HEK293 (cell line): Measurements from ENCODE around the gene TCIRG1.
A peak's percentile ranks its signal among the peaks of the same experiment; 100 is the strongest.

Experiments
- CTCF ChIA-PET: fragments of 350-600 bp; formaldehyde crosslinking; extraction: SDS; loops from one replicate; lab custom pipeline; 2021; ENCODE audit warnings: antibody characterized with exemption; lab: Yijun Ruan, JAX
- POLR2A ChIA-PET: fragments of 300-600 bp; formaldehyde crosslinking; extraction: SDS; loops from one replicate; lab custom pipeline; 2020; ENCODE audit warnings: antibody characterized with exemption, inconsistent platforms; lab: Yijun Ruan, JAX
- H3K27ac ChIP-seq: fragments of 200-500 bp; sonication (Bioruptor generic); 2 replicates; pipeline ENCODE4 v1.5.1; 2014; ENCODE audit warnings: low read depth, low read length, control low read depth, inconsistent platforms; ENCODE audit errors: extremely low read depth
- H3K36me3 ChIP-seq, 2 experiments: fragments of 200-500 bp in 1 of 2; sonication (Bioruptor generic) in 1 of 2; 1 replicate in 1 of 2; 2 replicates in 1 of 2; pipeline ENCODE4 v1.5.1; 2014 to 2017; ENCODE audit warnings: inconsistent platforms in 2 of 2, low read length in 2 of 2; ENCODE audit not compliant: control insufficient read depth in 2 of 2, insufficient read depth in 1 of 2
- H3K4me1 ChIP-seq: fragments of 200-500 bp; sonication (Bioruptor generic); 2 replicates; pipeline ENCODE4 v1.5.1; 2014; ENCODE audit warnings: mild to moderate bottlenecking, low read length, inconsistent platforms; ENCODE audit not compliant: control insufficient read depth, insufficient read depth
- H3K4me3 ChIP-seq: 2 replicates; pipeline ENCODE4 v1.5.1; 2011; ENCODE audit warnings: low read depth, mild to moderate bottlenecking, control low read depth, low read length, moderate library complexity
- H3K9me3 ChIP-seq: fragments of 200-500 bp; sonication (Bioruptor generic); 2 replicates; pipeline ENCODE4 v1.5.1; 2014; ENCODE audit warnings: low read depth, low read length, inconsistent platforms; ENCODE audit not compliant: control insufficient read depth, insufficient read depth
- FEZF1 ChIP-seq: fragments of 450-650 bp; formaldehyde crosslinking; IDR thresholded peaks from 2 replicates; pipeline ENCODE4 v1.5.1; 2016; ENCODE audit warnings: missing biosample characterization, missing genetic modification characterization
- GLIS1 ChIP-seq: fragments of 450-650 bp; formaldehyde crosslinking; IDR thresholded peaks from 2 replicates; pipeline ENCODE4 v1.5.1; 2016; ENCODE audit warnings: missing biosample characterization, missing genetic modification characterization
- PRDM1 ChIP-seq: fragments of 450-650 bp; formaldehyde crosslinking; IDR thresholded peaks from 2 replicates; pipeline ENCODE4; 2016; ENCODE audit warnings: missing biosample characterization, missing genetic modification characterization
- SALL2 ChIP-seq: fragments of 450-650 bp; formaldehyde crosslinking; IDR thresholded peaks from 2 replicates; pipeline ENCODE4 v1.5.0; 2017; ENCODE audit warnings: missing biosample characterization, mild to moderate bottlenecking, missing genetic modification characterization, borderline replicate concordance
- SP2 ChIP-seq: fragments of 450-650 bp; formaldehyde crosslinking; IDR thresholded peaks from 2 replicates; pipeline ENCODE4 v1.5.1; 2016; ENCODE audit warnings: missing biosample characterization, missing genetic modification characterization
- WT1 ChIP-seq: fragments of 450-650 bp; formaldehyde crosslinking; IDR thresholded peaks from 2 replicates; pipeline ENCODE4 v1.5.1; 2016; ENCODE audit warnings: missing biosample characterization, missing genetic modification characterization
- ZBTB1 ChIP-seq: fragments of 450-650 bp; formaldehyde crosslinking; IDR thresholded peaks from 2 replicates; pipeline ENCODE4 v1.5.1; 2016; ENCODE audit warnings: missing biosample characterization, missing genetic modification characterization
- ZFP41 ChIP-seq: fragments of 450-650 bp; formaldehyde crosslinking; IDR thresholded peaks from 2 replicates; pipeline ENCODE4 v1.5.1; 2016; ENCODE audit warnings: missing biosample characterization, missing genetic modification characterization, borderline replicate concordance
- ZFP69B ChIP-seq: fragments of 450-650 bp; formaldehyde crosslinking; IDR thresholded peaks from 2 replicates; pipeline ENCODE4 v1.5.1; 2016; ENCODE audit warnings: missing biosample characterization, missing genetic modification characterization
- ZIC2 ChIP-seq: fragments of 450-650 bp; formaldehyde crosslinking; IDR thresholded peaks from 2 replicates; pipeline ENCODE4 v1.5.1; 2016; ENCODE audit warnings: missing biosample characterization, missing genetic modification characterization
- ZNF10 ChIP-seq: fragments of 450-650 bp; formaldehyde crosslinking; IDR thresholded peaks from 2 replicates; pipeline ENCODE4 v1.5.1; 2017; ENCODE audit warnings: missing biosample characterization, missing genetic modification characterization
- ZNF138 ChIP-seq: fragments of 450-650 bp; formaldehyde crosslinking; IDR thresholded peaks from 2 replicates; pipeline ENCODE4 v1.5.1; 2016; ENCODE audit warnings: missing biosample characterization, missing genetic modification characterization, borderline replicate concordance
- ZNF16 ChIP-seq: fragments of 450-650 bp; formaldehyde crosslinking; IDR thresholded peaks from 2 replicates; pipeline ENCODE4 v1.5.1; 2016; ENCODE audit warnings: low read depth, missing biosample characterization, missing genetic modification characterization
- ZNF2 ChIP-seq: fragments of 450-650 bp; formaldehyde crosslinking; IDR thresholded peaks from 2 replicates; pipeline ENCODE4 v1.5.1; 2016; ENCODE audit warnings: missing biosample characterization, missing genetic modification characterization
- ZNF211 ChIP-seq: fragments of 450-650 bp; formaldehyde crosslinking; IDR thresholded peaks from 2 replicates; pipeline ENCODE4 v1.5.1; 2016; ENCODE audit warnings: low read depth, missing biosample characterization, missing genetic modification characterization
- ZNF239 ChIP-seq: fragments of 450-650 bp; formaldehyde crosslinking; IDR thresholded peaks from 2 replicates; pipeline ENCODE4 v1.5.1; 2016; ENCODE audit warnings: missing biosample characterization, missing genetic modification characterization
- ZNF311 ChIP-seq: fragments of 450-650 bp; formaldehyde crosslinking; IDR thresholded peaks from 2 replicates; pipeline ENCODE4 v1.5.1; 2017; ENCODE audit warnings: missing biosample characterization, missing genetic modification characterization, borderline replicate concordance
- ZNF394 ChIP-seq: fragments of 450-650 bp; formaldehyde crosslinking; IDR thresholded peaks from 2 replicates; pipeline ENCODE4 v1.5.1; 2016; ENCODE audit warnings: missing biosample characterization, missing genetic modification characterization, mild to moderate bottlenecking, moderate library complexity, borderline replicate concordance
- ZNF404 ChIP-seq: fragments of 450-650 bp; formaldehyde crosslinking; IDR thresholded peaks from 2 replicates; pipeline ENCODE4 v1.5.1; 2017; ENCODE audit warnings: missing biosample characterization, missing genetic modification characterization
- ZNF48 ChIP-seq: fragments of 450-650 bp; formaldehyde crosslinking; IDR thresholded peaks from 2 replicates; pipeline ENCODE4 v1.5.1; 2016; ENCODE audit warnings: missing biosample characterization, missing genetic modification characterization
- ZNF600 ChIP-seq: fragments of 450-650 bp; formaldehyde crosslinking; IDR thresholded peaks from 2 replicates; pipeline ENCODE4 v1.5.1; 2016; ENCODE audit warnings: missing biosample characterization, missing genetic modification characterization
- ZNF629 ChIP-seq: fragments of 450-650 bp; formaldehyde crosslinking; IDR thresholded peaks from 2 replicates; pipeline ENCODE4 v1.5.1; 2017; ENCODE audit warnings: missing biosample characterization, missing genetic modification characterization
- ZNF654 ChIP-seq: fragments of 450-650 bp; formaldehyde crosslinking; IDR thresholded peaks from 2 replicates; pipeline ENCODE4 v1.5.1; 2016; ENCODE audit warnings: low read depth, missing biosample characterization, missing genetic modification characterization
- ZNF670 ChIP-seq: fragments of 450-650 bp; formaldehyde crosslinking; IDR thresholded peaks from 2 replicates; pipeline ENCODE4 v1.5.1; 2016; ENCODE audit warnings: missing biosample characterization, missing genetic modification characterization, low read depth
- TF ChIP-seq, protein P1 (sequence below): fragments of 450-650 bp; formaldehyde crosslinking; IDR thresholded peaks from 2 replicates; pipeline ENCODE4 v1.5.1; 2016; ENCODE audit warnings: missing biosample characterization, missing genetic modification characterization
- TF ChIP-seq, protein P2 (sequence below): fragments of 450-650 bp; formaldehyde crosslinking; IDR thresholded peaks from 2 replicates; pipeline ENCODE4 v1.5.1; 2016; ENCODE audit warnings: missing biosample characterization, missing genetic modification characterization, low read depth

Gene TCIRG1

DNA sequence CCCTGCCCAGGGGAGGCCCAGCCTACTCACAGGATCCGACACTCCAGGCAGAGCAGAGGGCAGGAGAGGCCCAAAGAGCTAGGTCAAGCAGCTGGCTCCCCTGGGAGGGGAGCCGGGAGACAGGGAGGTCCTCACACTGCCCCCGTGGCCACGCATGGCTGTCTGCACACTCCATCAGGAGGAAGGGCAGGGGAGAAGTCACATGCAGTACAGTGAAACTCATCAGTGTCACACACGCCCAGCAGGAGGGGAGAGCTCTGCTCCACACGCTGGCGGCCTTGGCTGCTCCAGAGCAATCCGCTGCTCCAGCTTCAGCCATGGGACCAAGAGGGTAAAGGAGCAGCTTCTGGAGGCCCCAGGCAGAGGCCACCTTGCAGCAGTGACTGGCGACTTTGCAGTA lies 14.3 kb downstream of the TCIRG1 start:
- Histone ChIP-seq H3K27ac (no peak overlapping the region), H3K4me1 (no peaks in the 10 kb centered on the region), H3K36me3 (peaks cover 0 to 36% of the 10 kb centered on the region in 2 experiments; a peak in 2 of 3 replicates), H3K4me3 (no peak overlapping the region), H3K9me3 (no peaks in the 10 kb centered on the region)
- ChIA-PET CTCF (interaction anchor here (0.6 kb wide), 1 partner anchor 84 kb away, joined by 3 read pairs; no protein-coding TSS in a partner anchor), POLR2A (no interaction called here)
- TF ChIP-seq WT1 (no peak), ZIC2 (tag by site-specific recombination) (peak; percentile 37; the same call in 1 of the 2 replicates), FEZF1 (tag by site-specific recombination) (0 out of 2 replicates have a peak, but pooled peaks have one; percentile 7), ZNF394 (0 out of 2 replicates have a peak, but pooled peaks have one; percentile 23), ZNF600 (tag by site-specific recombination) (peak; percentile 51; the same call in 1 of the 2 replicates), GLIS1 (peak; percentile 27; the same call in 1 of the 2 replicates)

DNA sequence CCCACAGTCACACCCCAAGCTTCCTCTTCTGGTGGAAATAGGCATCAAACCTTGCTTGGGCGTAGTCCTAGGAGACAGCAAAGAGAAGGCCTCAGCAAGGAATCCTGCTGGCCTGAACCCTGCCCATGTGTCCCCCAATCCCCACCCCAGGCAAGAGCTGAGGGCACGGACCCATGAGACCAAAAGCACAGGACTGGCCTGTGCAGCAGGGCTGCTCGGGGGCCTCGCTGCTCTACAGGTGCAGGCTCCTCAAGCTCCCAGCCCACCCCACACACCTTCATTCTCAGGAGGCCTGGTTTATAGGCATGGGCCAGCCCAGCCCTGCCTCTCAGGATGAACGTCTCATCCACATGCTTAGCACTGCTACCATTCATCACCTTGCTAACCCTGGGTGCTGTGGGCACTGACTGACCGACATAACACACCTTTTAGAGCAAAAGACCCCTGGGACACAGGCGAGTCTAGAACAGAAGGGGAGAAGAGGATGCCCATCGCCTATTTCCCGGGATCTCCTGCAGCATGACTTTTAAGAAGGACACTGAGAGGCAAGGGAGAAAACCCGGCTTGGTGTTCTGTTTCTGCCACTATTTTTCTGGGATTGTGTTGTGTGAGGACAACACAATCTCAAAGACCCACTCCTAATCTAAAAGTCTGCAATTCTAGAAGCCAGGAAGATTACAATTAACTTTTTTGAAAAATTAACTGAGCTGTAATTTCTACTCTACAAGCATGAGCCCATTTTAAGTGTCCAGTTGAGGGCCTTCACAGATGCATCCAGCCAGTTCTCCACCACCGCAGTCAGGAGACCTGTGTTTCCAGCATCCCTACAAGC lies 15.4 kb downstream of the TCIRG1 start:
- CTCF ChIA-PET: no interaction called here
- no peak overlapping the region for H3K4me3 ChIP-seq
- H3K4me1 ChIP-seq: no peaks in the 10 kb centered on the region
- TF ChIP-seq SALL2 (no peak), ZBTB1 (tag by site-specific recombination) (no peak), ZNF311 (tag by site-specific recombination) (no peak)
- no peak overlapping the region for H3K27ac ChIP-seq
- POLR2A ChIA-PET: no interaction called here
- no peaks in the 10 kb centered on the region for H3K9me3 ChIP-seq
- peaks cover 0 to 42% of the 10 kb centered on the region in 2 experiments; a peak in 2 of 3 replicates for H3K36me3 ChIP-seq

DNA sequence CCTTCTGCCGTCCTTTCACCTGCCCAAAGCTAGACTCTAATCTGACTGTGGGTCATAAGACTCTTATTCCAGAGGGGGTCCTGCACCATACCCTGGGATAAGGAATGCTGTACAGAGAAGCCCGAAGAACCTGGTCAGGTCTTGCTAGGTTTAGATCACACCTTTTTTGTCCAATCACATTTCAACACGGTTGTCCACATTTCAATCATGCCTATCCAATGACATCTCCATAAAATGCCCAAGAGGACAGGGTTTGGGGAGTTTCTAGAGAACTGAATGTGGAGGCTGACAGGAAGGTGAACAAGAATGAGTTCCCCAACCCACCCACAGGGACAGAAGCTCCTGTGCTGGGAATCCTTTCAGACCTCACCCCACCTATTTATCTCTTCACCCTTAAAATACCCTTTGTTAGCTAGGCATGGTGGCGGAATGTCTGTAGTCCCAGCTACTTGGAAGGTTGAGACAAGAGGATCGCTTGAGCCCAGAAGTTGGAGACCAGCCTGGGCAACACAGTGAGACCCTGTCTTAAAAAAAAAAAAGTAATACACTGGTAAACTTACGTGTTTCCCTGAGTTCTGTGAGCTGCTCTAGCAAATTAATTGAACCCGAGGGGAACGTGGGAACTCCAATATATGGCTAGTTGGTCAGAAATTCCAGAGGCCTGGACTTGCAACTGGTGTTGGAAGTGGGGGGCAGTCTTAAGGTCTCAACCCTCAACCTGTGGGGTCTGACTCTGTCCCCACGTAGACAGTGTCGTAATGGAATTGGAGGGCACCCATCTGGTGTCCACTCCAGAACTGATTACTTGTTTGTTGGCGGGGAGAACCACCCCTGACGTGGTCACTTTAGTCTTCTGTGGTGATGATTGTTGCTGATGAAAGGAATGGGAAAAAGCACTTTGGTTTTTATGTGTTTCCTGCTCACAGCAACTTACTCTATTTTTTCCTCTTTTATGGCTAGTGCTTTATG lies 17.8 kb downstream of the TCIRG1 start:
- Histone ChIP-seq H3K4me3 (no peak overlapping the region), H3K4me1 (no peaks in the 10 kb centered on the region), H3K9me3 (no peaks in the 10 kb centered on the region), H3K27ac (no peak overlapping the region), H3K36me3 (peaks cover 0 to 45% of the 10 kb centered on the region in 2 experiments; a peak in 2 of 3 replicates)
- CTCF ChIA-PET: interaction anchor here (0.6 kb wide), 1 partner anchor 10 kb away, joined by 4 read pairs; no protein-coding TSS in a partner anchor
- POLR2A ChIA-PET: no interaction called here
- no peak for TF ChIP-seq ZNF48 (tag by site-specific recombination)
- no peak for TF ChIP-seq ZNF2 (tag by site-specific recombination)
- TF ChIP-seq ZNF654 (tag by site-specific recombination): no peak
- no peak for TF ChIP-seq ZNF211
- TF ChIP-seq ZFP69B (tag by site-specific recombination): no peak
- TF ChIP-seq ZNF16 (tag by site-specific recombination): no peak
- no peak for TF ChIP-seq ZNF239 (tag by site-specific recombination)
- TF ChIP-seq, protein P1, sequence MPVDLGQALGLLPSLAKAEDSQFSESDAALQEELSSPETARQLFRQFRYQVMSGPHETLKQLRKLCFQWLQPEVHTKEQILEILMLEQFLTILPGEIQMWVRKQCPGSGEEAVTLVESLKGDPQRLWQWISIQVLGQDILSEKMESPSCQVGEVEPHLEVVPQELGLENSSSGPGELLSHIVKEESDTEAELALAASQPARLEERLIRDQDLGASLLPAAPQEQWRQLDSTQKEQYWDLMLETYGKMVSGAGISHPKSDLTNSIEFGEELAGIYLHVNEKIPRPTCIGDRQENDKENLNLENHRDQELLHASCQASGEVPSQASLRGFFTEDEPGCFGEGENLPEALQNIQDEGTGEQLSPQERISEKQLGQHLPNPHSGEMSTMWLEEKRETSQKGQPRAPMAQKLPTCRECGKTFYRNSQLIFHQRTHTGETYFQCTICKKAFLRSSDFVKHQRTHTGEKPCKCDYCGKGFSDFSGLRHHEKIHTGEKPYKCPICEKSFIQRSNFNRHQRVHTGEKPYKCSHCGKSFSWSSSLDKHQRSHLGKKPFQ (tag by site-specific recombination): no peak
- no peak for TF ChIP-seq ZNF629
- TF ChIP-seq ZFP41 (tag by site-specific recombination): no peak
- TF ChIP-seq, protein P2, sequence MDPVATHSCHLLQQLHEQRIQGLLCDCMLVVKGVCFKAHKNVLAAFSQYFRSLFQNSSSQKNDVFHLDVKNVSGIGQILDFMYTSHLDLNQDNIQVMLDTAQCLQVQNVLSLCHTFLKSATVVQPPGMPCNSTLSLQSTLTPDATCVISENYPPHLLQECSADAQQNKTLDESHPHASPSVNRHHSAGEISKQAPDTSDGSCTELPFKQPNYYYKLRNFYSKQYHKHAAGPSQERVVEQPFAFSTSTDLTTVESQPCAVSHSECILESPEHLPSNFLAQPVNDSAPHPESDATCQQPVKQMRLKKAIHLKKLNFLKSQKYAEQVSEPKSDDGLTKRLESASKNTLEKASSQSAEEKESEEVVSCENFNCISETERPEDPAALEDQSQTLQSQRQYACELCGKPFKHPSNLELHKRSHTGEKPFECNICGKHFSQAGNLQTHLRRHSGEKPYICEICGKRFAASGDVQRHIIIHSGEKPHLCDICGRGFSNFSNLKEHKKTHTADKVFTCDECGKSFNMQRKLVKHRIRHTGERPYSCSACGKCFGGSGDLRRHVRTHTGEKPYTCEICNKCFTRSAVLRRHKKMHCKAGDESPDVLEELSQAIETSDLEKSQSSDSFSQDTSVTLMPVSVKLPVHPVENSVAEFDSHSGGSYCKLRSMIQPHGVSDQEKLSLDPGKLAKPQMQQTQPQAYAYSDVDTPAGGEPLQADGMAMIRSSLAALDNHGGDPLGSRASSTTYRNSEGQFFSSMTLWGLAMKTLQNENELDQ: no peak
- TF ChIP-seq ZNF394: no peak
- no peak for TF ChIP-seq ZNF10 (tag by site-specific recombination)
- no peak for TF ChIP-seq ZNF138 (tag by site-specific recombination)
- TF ChIP-seq ZNF404 (tag by site-specific recombination): no peak
- TF ChIP-seq PRDM1 (tag by site-specific recombination): no peak
- TF ChIP-seq ZNF670 (tag by site-specific recombination): no peak
- TF ChIP-seq SP2 (tag by site-specific recombination): no peak
